HEK293T (cell line): Measurements from ENCODE around the gene PTPN13.

Source experiments
- CTCF ChIA-PET: fragments of 350-600 bp; formaldehyde crosslinking; extraction: SDS; loops from one replicate; lab custom pipeline; 2021; ENCODE audit warnings: antibody characterized with exemption, inconsistent platforms; lab: Yijun Ruan, JAX
- POLR2A ChIA-PET: fragments of 350-600 bp; formaldehyde crosslinking; extraction: SDS; loops from one replicate; lab custom pipeline; 2020; ENCODE audit warnings: antibody characterized with exemption, inconsistent platforms; lab: Yijun Ruan, JAX
- DNase-seq: peaks from one replicate; pipeline ENCODE4 v3.0.0; 2012; ENCODE audit warnings: mixed read lengths; ENCODE audit errors: extremely low spot score
- ARNT ChIP-seq: fragments of 450-650 bp; IDR thresholded peaks from 2 replicates; pipeline ENCODE4 v1.6.1; 2017; ENCODE audit warnings: mild to moderate bottlenecking
- BHLHE40 ChIP-seq: fragments of 450-650 bp; IDR thresholded peaks from 2 replicates; pipeline ENCODE4 v1.6.1; 2016; ENCODE audit warnings: mild to moderate bottlenecking, moderate library complexity, borderline replicate concordance
- CTBP1 ChIP-seq: fragments of 450-650 bp; IDR thresholded peaks from 2 replicates; pipeline ENCODE4 v1.6.1; 2016; ENCODE audit warnings: borderline replicate concordance
- ELF4 ChIP-seq: fragments of 450-650 bp; IDR thresholded peaks from 2 replicates; pipeline ENCODE4 v1.6.1; 2017; ENCODE audit warnings: antibody characterized with exemption
- FOXA1 ChIP-seq: fragments of 450-650 bp; IDR thresholded peaks from 2 replicates; pipeline ENCODE4 v1.6.1; 2016; ENCODE audit warnings: mild to moderate bottlenecking
- FOXK2 ChIP-seq: fragments of 450-650 bp; IDR thresholded peaks from 2 replicates; pipeline ENCODE4 v1.6.1; 2016; ENCODE audit warnings: mild to moderate bottlenecking
- FOXM1 ChIP-seq: fragments of 450-650 bp; IDR thresholded peaks from 2 replicates; pipeline ENCODE4 v1.6.1; 2017; ENCODE audit warnings: mild to moderate bottlenecking, borderline replicate concordance
- HDGF ChIP-seq: fragments of 450-650 bp; IDR thresholded peaks from 2 replicates; pipeline ENCODE4 v1.6.1; 2017; ENCODE audit warnings: antibody characterized with exemption, borderline replicate concordance
- L3MBTL2 ChIP-seq: fragments of 450-650 bp; conservative IDR thresholded peaks from 2 replicates; pipeline ENCODE4 v1.6.1; 2016; ENCODE audit warnings: mild to moderate bottlenecking
- LEF1 ChIP-seq: fragments of 450-650 bp; IDR thresholded peaks from 2 replicates; pipeline ENCODE4 v1.6.1; 2017; ENCODE audit warnings: mild to moderate bottlenecking, borderline replicate concordance
- NFRKB ChIP-seq: fragments of 450-650 bp; IDR thresholded peaks from 2 replicates; pipeline ENCODE4 v1.6.1; 2016; ENCODE audit warnings: mild to moderate bottlenecking, moderate library complexity
- SP1 ChIP-seq: fragments of 450-650 bp; IDR thresholded peaks from 2 replicates; pipeline ENCODE4 v1.6.1; 2017
- SUZ12 ChIP-seq: fragments of 450-650 bp; IDR thresholded peaks from 2 replicates; pipeline ENCODE4 v1.6.1; 2016; ENCODE audit warnings: mild to moderate bottlenecking
- TARDBP ChIP-seq: fragments of 450-650 bp; IDR thresholded peaks from 2 replicates; pipeline ENCODE4 v1.6.1; 2016
- ZNF384 ChIP-seq: fragments of 450-650 bp; IDR thresholded peaks from 2 replicates; pipeline ENCODE4 v1.6.1; 2016
- TF ChIP-seq, protein P1 (sequence below): fragments of 450-650 bp; IDR thresholded peaks from 2 replicates; pipeline ENCODE4 v1.6.1; 2016

The PTPN13 gene

DNA sequence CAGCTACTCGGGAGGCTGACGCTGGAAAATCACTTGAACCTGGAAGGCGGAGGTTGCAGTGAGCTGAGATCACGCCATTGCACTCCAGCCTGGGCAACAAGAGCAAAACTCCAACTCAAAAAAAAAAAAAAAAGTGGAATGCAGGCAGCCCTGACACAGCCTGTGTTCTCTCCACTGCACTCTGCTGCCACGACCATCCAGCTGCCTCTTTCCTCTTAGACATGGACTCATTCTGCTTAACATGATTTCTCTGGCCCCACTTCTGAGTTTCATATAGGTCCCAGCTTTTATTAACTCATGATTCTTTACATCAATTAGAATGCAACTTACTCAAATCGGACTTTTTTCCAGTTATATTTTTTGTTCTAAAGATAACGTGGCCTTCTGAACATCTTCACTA is 225.4 kb downstream of the PTPN13 start:
- ChIA-PET POLR2A (no interaction called here), CTCF (interaction anchor here (0.7 kb wide), 1 partner anchor 12 kb away, joined by 3 read pairs; no protein-coding TSS in a partner anchor)
- TF ChIP-seq, protein P1, sequence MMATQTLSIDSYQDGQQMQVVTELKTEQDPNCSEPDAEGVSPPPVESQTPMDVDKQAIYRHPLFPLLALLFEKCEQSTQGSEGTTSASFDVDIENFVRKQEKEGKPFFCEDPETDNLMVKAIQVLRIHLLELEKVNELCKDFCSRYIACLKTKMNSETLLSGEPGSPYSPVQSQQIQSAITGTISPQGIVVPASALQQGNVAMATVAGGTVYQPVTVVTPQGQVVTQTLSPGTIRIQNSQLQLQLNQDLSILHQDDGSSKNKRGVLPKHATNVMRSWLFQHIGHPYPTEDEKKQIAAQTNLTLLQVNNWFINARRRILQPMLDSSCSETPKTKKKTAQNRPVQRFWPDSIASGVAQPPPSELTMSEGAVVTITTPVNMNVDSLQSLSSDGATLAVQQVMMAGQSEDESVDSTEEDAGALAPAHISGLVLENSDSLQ = no peak
- no peak for TF ChIP-seq L3MBTL2
- TF ChIP-seq TARDBP = no peak
- TF ChIP-seq FOXM1 = no peak
- no peak for TF ChIP-seq LEF1
- TF ChIP-seq SP1 = no peak
- no peak for DNase-seq

DNA sequence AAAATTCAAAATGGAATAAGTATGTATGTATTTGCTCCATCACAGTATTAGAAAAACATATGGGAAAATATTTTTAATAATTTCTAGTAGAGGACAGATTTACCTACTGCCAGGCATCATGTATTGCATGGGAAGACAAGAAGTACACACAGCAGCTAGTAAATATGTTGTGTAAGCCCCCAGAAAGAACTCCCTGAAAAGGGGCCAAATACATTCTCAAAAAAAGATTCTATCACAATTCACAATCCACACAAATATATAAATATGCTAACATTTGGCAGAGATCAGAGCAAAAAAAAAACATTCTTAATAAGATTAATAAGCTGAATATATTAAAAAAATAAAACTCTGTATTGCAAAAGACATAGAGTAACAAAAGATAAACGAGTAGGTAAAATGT is 227.0 kb downstream of the PTPN13 start:
- no peak for DNase-seq
- TF ChIP-seq SP1 (no peak), CTBP1 (no peak), L3MBTL2 (no peak), ELF4 (no peak), ZNF384 (no peak), FOXK2 (no peak), SUZ12 (no peak), FOXA1 (no peak), FOXM1 (no peak), TARDBP (no peak), ARNT (no peak), HDGF (no peak), NFRKB (no peak), LEF1 (no peak), BHLHE40 (no peak)
- TF ChIP-seq, protein P1 = no peak
- ChIA-PET POLR2A (no interaction called here), CTCF (no interaction called here)

DNA sequence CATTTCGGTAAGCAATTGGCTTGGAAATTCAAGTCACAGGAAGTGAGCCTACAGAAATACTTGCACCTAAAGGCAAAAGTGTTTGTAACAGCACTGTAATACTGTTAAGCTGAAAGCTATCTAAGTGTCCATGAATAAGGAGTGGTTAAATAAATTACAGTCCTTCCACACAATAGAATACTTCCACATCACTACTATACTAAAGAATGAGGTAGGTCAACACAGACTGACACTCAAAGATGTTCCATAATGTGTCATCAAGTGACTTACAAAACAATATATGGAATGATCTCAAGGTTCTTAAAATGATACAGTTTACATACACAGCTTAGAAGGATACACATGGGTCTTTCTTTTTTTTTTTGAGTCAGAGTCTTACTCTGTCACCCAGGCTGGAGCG is 228.0 kb downstream of the PTPN13 start:
- POLR2A ChIA-PET = no interaction called here
- CTCF ChIA-PET = interaction anchor here (0.7 kb wide), 1 partner anchor 323 kb away, joined by 3 read pairs; no protein-coding TSS in a partner anchor

DNA sequence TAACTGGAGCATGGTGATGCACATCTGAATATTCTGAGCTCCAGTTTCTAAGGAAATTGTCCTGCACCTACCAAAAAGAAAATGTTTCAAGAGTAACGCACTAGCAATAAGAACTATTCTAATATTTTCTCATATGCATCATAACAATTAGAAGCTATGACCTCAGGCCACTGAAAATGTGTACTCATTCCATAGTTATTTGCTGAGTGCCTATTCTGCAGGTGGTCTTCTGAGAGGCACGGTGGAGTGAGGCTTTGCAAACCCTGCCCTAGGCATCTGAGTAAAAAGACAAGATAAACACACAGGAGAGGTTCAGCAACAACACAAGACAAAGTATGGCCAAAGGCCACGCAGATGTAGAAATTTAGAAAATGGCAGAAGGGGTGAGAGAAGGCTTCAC is 231.4 kb downstream of the PTPN13 start:
- TF ChIP-seq SP1 = no peak
- TF ChIP-seq ZNF384 = no peak
- no peak for TF ChIP-seq ELF4
- no peak for TF ChIP-seq FOXA1
- TF ChIP-seq LEF1 = no peak
- no peak for TF ChIP-seq FOXM1
- no peak for TF ChIP-seq L3MBTL2
- TF ChIP-seq FOXK2 = no peak
- TF ChIP-seq CTBP1 = no peak
- TF ChIP-seq NFRKB = no peak
- TF ChIP-seq, protein P1 = no peak
- CTCF ChIA-PET = interaction anchor here (1.3 kb wide), 1 partner anchor 327 kb away, joined by 3 read pairs; no protein-coding TSS in a partner anchor
- no peak for DNase-seq
- POLR2A ChIA-PET = no interaction called here

More for the DNA sequence above, 228.0 kb downstream of the PTPN13 start:
- no peak for DNase-seq
- TF ChIP-seq ARNT (no peak), FOXA1 (no peak), TARDBP (no peak), L3MBTL2 (no peak), SP1 (no peak), NFRKB (no peak), CTBP1 (no peak), SUZ12 (no peak), FOXK2 (no peak)
- TF ChIP-seq, protein P1 = no peak

DNA sequence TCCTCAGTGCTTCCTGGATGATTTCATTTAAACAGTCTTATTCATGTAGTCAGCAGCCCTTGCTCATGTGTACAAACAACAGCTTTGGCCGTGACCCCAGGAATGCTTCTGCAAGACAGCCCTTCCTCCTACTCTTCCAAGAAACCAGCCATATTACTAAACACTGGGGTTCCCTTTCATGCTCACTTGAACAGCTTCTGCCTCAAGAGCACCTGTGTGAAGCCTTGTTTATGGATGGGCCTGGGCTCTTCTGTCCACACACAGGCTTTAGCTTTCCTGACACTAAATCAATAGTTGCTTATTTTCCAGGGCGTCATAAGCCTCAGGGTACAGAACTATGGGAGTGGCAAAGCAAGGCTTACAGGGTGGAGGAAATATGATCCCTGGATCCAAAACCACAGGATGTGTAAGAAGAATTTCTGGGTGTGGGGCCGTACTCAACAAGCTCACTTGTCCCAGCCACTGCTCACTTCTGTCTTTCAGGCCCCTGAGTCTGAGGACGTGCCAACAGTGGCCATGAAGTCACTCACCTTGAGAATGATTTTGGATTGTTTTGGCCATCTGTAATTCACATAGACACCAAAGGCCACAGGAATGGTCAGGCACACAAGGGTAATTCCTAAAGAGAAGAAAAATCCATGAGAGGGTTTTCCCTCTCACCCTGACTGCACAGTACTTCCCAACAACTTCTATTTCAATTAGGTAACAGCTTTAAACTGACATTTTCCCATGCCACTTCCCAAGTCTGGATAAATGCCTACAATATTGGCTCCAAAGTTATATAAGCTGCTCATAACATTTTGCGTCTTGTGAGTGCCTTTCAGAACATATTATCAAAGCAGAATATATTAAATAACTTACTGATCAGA is 237.4 kb downstream of the PTPN13 start:
- peak; percentile 36 for DNase-seq
- ChIA-PET POLR2A (interaction anchor here (1.2 kb wide), 1 partner anchor 60 kb away, joined by 3 read pairs; no protein-coding TSS in a partner anchor), CTCF (interaction anchor here (0.6 to 1.3 kb wide), 3 partner anchors 9 to 479 kb away, joined by 3 read pairs; no protein-coding TSS in a partner anchor)
- TF ChIP-seq FOXA1 (no peak), ZNF384 (no peak), SUZ12 (no peak), SP1 (no peak), ARNT (no peak), FOXK2 (no peak), CTBP1 (no peak), BHLHE40 (no peak), LEF1 (no peak), L3MBTL2 (no peak), TARDBP (no peak), ELF4 (no peak), NFRKB (no peak), HDGF (no peak), FOXM1 (no peak)
- TF ChIP-seq, protein P1 = no peak
